HEK293T (cell line): Measurements from ENCODE around the gene CDH12.

Experiments
- ARNT ChIP-seq: fragments of 450-650 bp; IDR thresholded peaks from 2 replicates; pipeline ENCODE4 v1.6.1; 2017; ENCODE audit warnings: mild to moderate bottlenecking
- ELF4 ChIP-seq: fragments of 450-650 bp; IDR thresholded peaks from 2 replicates; pipeline ENCODE4 v1.6.1; 2017; ENCODE audit warnings: antibody characterized with exemption
- HDGF ChIP-seq: fragments of 450-650 bp; IDR thresholded peaks from 2 replicates; pipeline ENCODE4 v1.6.1; 2017; ENCODE audit warnings: antibody characterized with exemption, borderline replicate concordance
- SP1 ChIP-seq: fragments of 450-650 bp; IDR thresholded peaks from 2 replicates; pipeline ENCODE4 v1.6.1; 2017
- ZNF384 ChIP-seq: fragments of 450-650 bp; IDR thresholded peaks from 2 replicates; pipeline ENCODE4 v1.6.1; 2016
- TF ChIP-seq, protein P1 (sequence below): fragments of 450-650 bp; IDR thresholded peaks from 2 replicates; pipeline ENCODE4 v1.6.1; 2016

DNA sequence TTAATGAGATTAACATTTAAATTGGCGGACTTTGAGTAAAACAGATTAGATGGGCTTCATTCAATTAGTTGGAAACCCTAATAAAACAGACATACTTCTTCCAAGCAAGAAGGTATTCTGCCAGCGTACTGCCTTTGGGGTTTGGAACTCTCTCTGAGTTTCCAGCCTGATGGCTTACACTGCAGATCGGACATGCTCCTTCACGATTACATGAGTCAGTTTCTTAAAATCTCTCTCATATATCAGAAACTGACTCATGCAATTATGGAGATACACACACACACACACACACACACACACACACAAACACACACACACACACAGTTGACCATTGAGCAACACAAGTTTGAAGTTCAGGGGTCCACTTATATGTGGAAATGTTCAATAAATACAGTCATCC is 789.4 kb downstream of the CDH12 start:
- TF ChIP-seq ELF4, result no peak
- TF ChIP-seq, protein P1, sequence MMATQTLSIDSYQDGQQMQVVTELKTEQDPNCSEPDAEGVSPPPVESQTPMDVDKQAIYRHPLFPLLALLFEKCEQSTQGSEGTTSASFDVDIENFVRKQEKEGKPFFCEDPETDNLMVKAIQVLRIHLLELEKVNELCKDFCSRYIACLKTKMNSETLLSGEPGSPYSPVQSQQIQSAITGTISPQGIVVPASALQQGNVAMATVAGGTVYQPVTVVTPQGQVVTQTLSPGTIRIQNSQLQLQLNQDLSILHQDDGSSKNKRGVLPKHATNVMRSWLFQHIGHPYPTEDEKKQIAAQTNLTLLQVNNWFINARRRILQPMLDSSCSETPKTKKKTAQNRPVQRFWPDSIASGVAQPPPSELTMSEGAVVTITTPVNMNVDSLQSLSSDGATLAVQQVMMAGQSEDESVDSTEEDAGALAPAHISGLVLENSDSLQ, result no peak
- no peak for TF ChIP-seq ARNT
- no peak for TF ChIP-seq HDGF
- no peak for TF ChIP-seq ZNF384
- TF ChIP-seq SP1, result no peak
